ENCODE data around the gene PSMC3.

PSMC3 gene

GRCh38 chr11:47399860-47400767 lies 26.1 kb downstream of the PSMC3 start:
- H3K4me1 Mint-ChIP-seq: peaks cover 36% of the 10 kb centered on the region
- CTCF ChIA-PET: interaction anchor here (0.5 to 2.4 kb wide), 6 partner anchors 8 to 74 kb away, joined by 3 to 11 read pairs (median 3); partner anchors contain the start of gene SLC39A13
- H3K9me3 Mint-ChIP-seq: no peaks in the 10 kb centered on the region
- H3K4me3 Mint-ChIP-seq: peak overlapping the region; percentile 79
- H3K27ac Mint-ChIP-seq: peak overlapping the region; percentile 64
- peaks cover 8% of the 10 kb centered on the region for H3K27me3 Mint-ChIP-seq
- peak; percentile 57 for DNase-seq
- no peaks in the 10 kb centered on the region for H3K36me3 Mint-ChIP-seq

- no peaks in the 10 kb centered on the region for H3K36me3 Mint-ChIP-seq
- no peak for DNase-seq
- peaks cover 49% of the 10 kb centered on the region for H3K4me1 Mint-ChIP-seq
- H3K4me3 Mint-ChIP-seq: no peak overlapping the region
- CTCF ChIA-PET: interaction anchor here (1.9 to 2.4 kb wide), 2 partner anchors 14 to 25 kb away, joined by 7 to 11 read pairs; no protein-coding TSS in a partner anchor
- peaks cover 6% of the 10 kb centered on the region for H3K27me3 Mint-ChIP-seq
- H3K9me3 Mint-ChIP-seq: no peaks in the 10 kb centered on the region
- H3K27ac Mint-ChIP-seq: no peak overlapping the region
These were observed 27.7 kb downstream of the PSMC3 start for GRCh38 chr11:47398551-47398950.

GRCh38 chr11:47398011-47398410 lies 28.2 kb downstream of the PSMC3 start:
- Mint-ChIP-seq H3K27me3 (peaks cover under 1% of the 10 kb centered on the region), H3K36me3 (no peaks in the 10 kb centered on the region), H3K4me3 (no peak overlapping the region), H3K4me1 (peaks cover 53% of the 10 kb centered on the region), H3K27ac (no peak overlapping the region), H3K9me3 (no peaks in the 10 kb centered on the region)
- CTCF ChIA-PET: interaction anchor here (1.9 to 2.4 kb wide), 2 partner anchors 14 to 24 kb away, joined by 7 to 11 read pairs; no protein-coding TSS in a partner anchor
- no peak for DNase-seq

- H3K4me1 Mint-ChIP-seq: peaks cover 59% of the 10 kb centered on the region
- no peaks in the 10 kb centered on the region for H3K36me3 Mint-ChIP-seq
- peak overlapping the region; percentile 94 for H3K27ac Mint-ChIP-seq
- no peaks in the 10 kb centered on the region for H3K9me3 Mint-ChIP-seq
- DNase-seq: no peak
- H3K4me3 Mint-ChIP-seq: no peak overlapping the region
- H3K27me3 Mint-ChIP-seq: no peaks in the 10 kb centered on the region
- CTCF ChIA-PET: interaction anchor here (0.5 kb wide), 1 partner anchor 130 kb away, joined by 3 read pairs; no protein-coding TSS in a partner anchor
These were observed 30.3 kb downstream of the PSMC3 start for GRCh38 chr11:47396049-47396320.

GRCh38 chr11:47395223-47396048 lies 30.8 kb downstream of the PSMC3 start:
- DNase-seq: no peak
- Mint-ChIP-seq H3K4me3 (peak overlapping the region; percentile 31), H3K36me3 (no peaks in the 10 kb centered on the region), H3K27me3 (no peaks in the 10 kb centered on the region), H3K9me3 (no peaks in the 10 kb centered on the region), H3K4me1 (peaks cover 53% of the 10 kb centered on the region), H3K27ac (peak overlapping the region; percentile 94)
- CTCF ChIA-PET: interaction anchor here (1.0 kb wide), 1 partner anchor 21 kb away, joined by 4 read pairs; no protein-coding TSS in a partner anchor

- DNase-seq: peak; percentile 72
- peaks cover 3% of the 10 kb centered on the region for H3K27me3 Mint-ChIP-seq
- peak overlapping the region; percentile 94 for H3K27ac Mint-ChIP-seq
- H3K36me3 Mint-ChIP-seq: no peaks in the 10 kb centered on the region
- peak overlapping the region; percentile 35 for H3K4me3 Mint-ChIP-seq
- CTCF ChIA-PET: interaction anchor here (1.0 to 1.1 kb wide), 2 partner anchors 17 to 20 kb away, joined by 4 read pairs; no protein-coding TSS in a partner anchor
- no peaks in the 10 kb centered on the region for H3K9me3 Mint-ChIP-seq
- peaks cover 56% of the 10 kb centered on the region for H3K4me1 Mint-ChIP-seq
These were observed 31.7 kb downstream of the PSMC3 start for GRCh38 chr11:47394322-47395222.

GRCh38 chr11:47394050-47394321 lies 32.3 kb downstream of the PSMC3 start:
- CTCF ChIA-PET: interaction anchor here (1.1 kb wide), 1 partner anchor 18 kb away, joined by 4 read pairs; no protein-coding TSS in a partner anchor
- peaks cover 7% of the 10 kb centered on the region for H3K27me3 Mint-ChIP-seq
- no peak for DNase-seq
- H3K9me3 Mint-ChIP-seq: no peaks in the 10 kb centered on the region
- H3K4me1 Mint-ChIP-seq: peaks cover 58% of the 10 kb centered on the region
- no peak overlapping the region for H3K4me3 Mint-ChIP-seq
- peak overlapping the region; percentile 94 for H3K27ac Mint-ChIP-seq
- no peaks in the 10 kb centered on the region for H3K36me3 Mint-ChIP-seq

GRCh38 chr11:47393163-47394049 lies 32.8 kb downstream of the PSMC3 start:
- H3K9me3 Mint-ChIP-seq: no peaks in the 10 kb centered on the region
- H3K27ac Mint-ChIP-seq: peak overlapping the region; percentile 94
- H3K36me3 Mint-ChIP-seq: no peaks in the 10 kb centered on the region
- CTCF ChIA-PET: interaction anchor here (0.7 to 2.9 kb wide), 4 partner anchors 13 to 92 kb away, joined by 3 to 20 read pairs (median 4); no protein-coding TSS in a partner anchor
- peaks cover 7% of the 10 kb centered on the region for H3K27me3 Mint-ChIP-seq
- H3K4me1 Mint-ChIP-seq: peaks cover 64% of the 10 kb centered on the region
- no peak overlapping the region for H3K4me3 Mint-ChIP-seq
- DNase-seq: no peak

- DNase-seq: no peak
- no peak overlapping the region for H3K4me3 Mint-ChIP-seq
- H3K36me3 Mint-ChIP-seq: no peaks in the 10 kb centered on the region
- H3K4me1 Mint-ChIP-seq: peaks cover 62% of the 10 kb centered on the region
- CTCF ChIA-PET: interaction anchor here (0.5 to 2.9 kb wide), 4 partner anchors 12 to 91 kb away, joined by 3 to 20 read pairs (median 3); no protein-coding TSS in a partner anchor
- no peaks in the 10 kb centered on the region for H3K9me3 Mint-ChIP-seq
- H3K27me3 Mint-ChIP-seq: peaks cover 7% of the 10 kb centered on the region
- H3K27ac Mint-ChIP-seq: no peak overlapping the region
These were observed 33.6 kb downstream of the PSMC3 start for GRCh38 chr11:47392546-47393162.

GRCh38 chr11:47391711-47392432 lies 34.4 kb downstream of the PSMC3 start:
- CTCF ChIA-PET: interaction anchor here (0.5 to 2.9 kb wide), 5 partner anchors 13 to 91 kb away, joined by 3 to 20 read pairs (median 3); no protein-coding TSS in a partner anchor
- H3K36me3 Mint-ChIP-seq: no peaks in the 10 kb centered on the region
- peaks cover 59% of the 10 kb centered on the region for H3K4me1 Mint-ChIP-seq
- DNase-seq: no peak
- no peak overlapping the region for H3K4me3 Mint-ChIP-seq
- no peaks in the 10 kb centered on the region for H3K9me3 Mint-ChIP-seq
- H3K27me3 Mint-ChIP-seq: peaks cover 7% of the 10 kb centered on the region
- H3K27ac Mint-ChIP-seq: peak overlapping the region; percentile 49

- Mint-ChIP-seq H3K4me1 (peaks cover 58% of the 10 kb centered on the region), H3K27ac (peak overlapping the region; percentile 61), H3K27me3 (peaks cover 7% of the 10 kb centered on the region), H3K9me3 (no peaks in the 10 kb centered on the region), H3K36me3 (no peaks in the 10 kb centered on the region), H3K4me3 (no peak overlapping the region)
- CTCF ChIA-PET: interaction anchor here (0.6 to 2.9 kb wide), 3 partner anchors 18 to 21 kb away, joined by 3 to 20 read pairs (median 3); no protein-coding TSS in a partner anchor
- no peak for DNase-seq
These were observed 35.1 kb downstream of the PSMC3 start for GRCh38 chr11:47391077-47391583.

GRCh38 chr11:47390422-47390760 lies 35.8 kb downstream of the PSMC3 start:
- CTCF ChIA-PET: interaction anchor here (1.6 to 4.6 kb wide), 2 partner anchors 17 to 22 kb away, joined by 3 to 31 read pairs; no protein-coding TSS in a partner anchor
- Mint-ChIP-seq H3K36me3 (no peaks in the 10 kb centered on the region), H3K27ac (no peak overlapping the region), H3K27me3 (peaks cover 7% of the 10 kb centered on the region), H3K4me3 (no peak overlapping the region), H3K9me3 (no peaks in the 10 kb centered on the region), H3K4me1 (peaks cover 51% of the 10 kb centered on the region)
- DNase-seq: no peak

Measured in activated naive CD4-positive, alpha-beta T cell treated with anti-CD3 and anti-CD28 coated beads, Interleukin-2, amount 10 ng/mL, durations not matched to agents 7 days and 5 days (primary cell).